OCI-LY1 (cell line): ENCODE measurements around the gene TRIM37.

Experiments used
- EZH2 ChIP-seq: fragments of 200-600 bp; sonication (generic), shearing (Covaris generic); IDR thresholded peaks from 2 replicates; pipeline ENCODE4 v1.8.0; 2017; ENCODE audit warnings: borderline replicate concordance, mixed run types, mild to moderate bottlenecking, antibody characterized with exemption, low read length, moderate library complexity, mixed read lengths
- TF ChIP-seq, protein P1 (sequence below): fragments of 200-600 bp; sonication (generic), shearing (Covaris generic); IDR thresholded peaks from 2 replicates; pipeline ENCODE4 v1.5.1; 2017; ENCODE audit warnings: mild to moderate bottlenecking, antibody characterized with exemption, low read length, moderate library complexity, mixed read lengths

DNA sequence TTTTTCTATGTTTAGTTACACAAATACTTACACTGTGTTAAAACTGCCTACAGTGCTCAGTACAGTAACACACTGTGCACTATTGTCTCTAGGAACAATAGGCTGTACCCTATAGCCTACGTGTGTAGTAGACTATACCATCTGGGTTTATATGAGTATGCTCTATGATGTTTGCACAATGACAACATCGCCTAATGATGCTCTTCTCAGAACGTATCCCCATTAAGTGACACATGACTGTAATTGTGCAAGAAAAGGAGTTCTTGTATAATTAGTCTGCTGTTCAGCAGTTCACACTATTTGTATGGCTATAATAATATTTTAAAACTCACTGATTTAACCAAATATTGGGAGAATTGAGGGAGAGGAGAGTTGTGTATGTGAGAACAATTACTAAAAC is 173.7 kb downstream of the TRIM37 start:
- TF ChIP-seq, protein P1, sequence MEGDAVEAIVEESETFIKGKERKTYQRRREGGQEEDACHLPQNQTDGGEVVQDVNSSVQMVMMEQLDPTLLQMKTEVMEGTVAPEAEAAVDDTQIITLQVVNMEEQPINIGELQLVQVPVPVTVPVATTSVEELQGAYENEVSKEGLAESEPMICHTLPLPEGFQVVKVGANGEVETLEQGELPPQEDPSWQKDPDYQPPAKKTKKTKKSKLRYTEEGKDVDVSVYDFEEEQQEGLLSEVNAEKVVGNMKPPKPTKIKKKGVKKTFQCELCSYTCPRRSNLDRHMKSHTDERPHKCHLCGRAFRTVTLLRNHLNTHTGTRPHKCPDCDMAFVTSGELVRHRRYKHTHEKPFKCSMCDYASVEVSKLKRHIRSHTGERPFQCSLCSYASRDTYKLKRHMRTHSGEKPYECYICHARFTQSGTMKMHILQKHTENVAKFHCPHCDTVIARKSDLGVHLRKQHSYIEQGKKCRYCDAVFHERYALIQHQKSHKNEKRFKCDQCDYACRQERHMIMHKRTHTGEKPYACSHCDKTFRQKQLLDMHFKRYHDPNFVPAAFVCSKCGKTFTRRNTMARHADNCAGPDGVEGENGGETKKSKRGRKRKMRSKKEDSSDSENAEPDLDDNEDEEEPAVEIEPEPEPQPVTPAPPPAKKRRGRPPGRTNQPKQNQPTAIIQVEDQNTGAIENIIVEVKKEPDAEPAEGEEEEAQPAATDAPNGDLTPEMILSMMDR: no peak
- no peak for TF ChIP-seq EZH2
